HCT116 (cell line): ENCODE measurements around the gene VWA5A.

ENCODE experiments used
- EZH2 ChIP-seq: fragments of 200-600 bp; sonication (generic); IDR thresholded peaks from 2 replicates; pipeline ENCODE4 v1.6.1; 2017; ENCODE audit warnings: antibody characterized with exemption, mixed run types
- POLR2A ChIP-seq: IDR thresholded peaks from 2 replicates; pipeline ENCODE4 v1.7.0; 2011; ENCODE audit warnings: borderline replicate concordance; ENCODE audit not compliant: insufficient read depth, insufficient read length; ENCODE audit errors: extremely low read depth
- RAD21 ChIP-seq: IDR thresholded peaks from 2 replicates; pipeline ENCODE4 v1.6.1; 2012; ENCODE audit warnings: low read depth, mild to moderate bottlenecking
- REST ChIP-seq: IDR thresholded peaks from 2 replicates; pipeline ENCODE4 v1.6.1; 2012; ENCODE audit warnings: low read depth
- ZNF274 ChIP-seq: fragments of 200-500 bp; sonication (Bioruptor generic); IDR thresholded peaks from 2 replicates; pipeline ENCODE4 v1.6.1; 2014; ENCODE audit warnings: mild to moderate bottlenecking, low read depth, low read length, inconsistent platforms
- TF ChIP-seq, protein P1 (sequence below): IDR thresholded peaks from 2 replicates; pipeline ENCODE4 v1.6.1; 2012
- TF ChIP-seq, protein P2 (sequence below), 3 experiments: fragments of 200-600 bp in 1 of 3; sonication (generic) in 1 of 3; IDR thresholded peaks in 2 of 3; conservative IDR thresholded peaks in 1 of 3; 2 replicates each; pipeline ENCODE4 v1.5.1; 2012 to 2017; ENCODE audit warnings: low read depth in 2 of 3, low read length in 2 of 3, antibody characterized with exemption in 1 of 3, borderline replicate concordance in 1 of 3, control low read depth in 1 of 3, mild to moderate bottlenecking in 1 of 3, mixed read lengths in 1 of 3, mixed run types in 1 of 3, moderate library complexity in 1 of 3; ENCODE audit not compliant: insufficient read depth in 1 of 3

DNA sequence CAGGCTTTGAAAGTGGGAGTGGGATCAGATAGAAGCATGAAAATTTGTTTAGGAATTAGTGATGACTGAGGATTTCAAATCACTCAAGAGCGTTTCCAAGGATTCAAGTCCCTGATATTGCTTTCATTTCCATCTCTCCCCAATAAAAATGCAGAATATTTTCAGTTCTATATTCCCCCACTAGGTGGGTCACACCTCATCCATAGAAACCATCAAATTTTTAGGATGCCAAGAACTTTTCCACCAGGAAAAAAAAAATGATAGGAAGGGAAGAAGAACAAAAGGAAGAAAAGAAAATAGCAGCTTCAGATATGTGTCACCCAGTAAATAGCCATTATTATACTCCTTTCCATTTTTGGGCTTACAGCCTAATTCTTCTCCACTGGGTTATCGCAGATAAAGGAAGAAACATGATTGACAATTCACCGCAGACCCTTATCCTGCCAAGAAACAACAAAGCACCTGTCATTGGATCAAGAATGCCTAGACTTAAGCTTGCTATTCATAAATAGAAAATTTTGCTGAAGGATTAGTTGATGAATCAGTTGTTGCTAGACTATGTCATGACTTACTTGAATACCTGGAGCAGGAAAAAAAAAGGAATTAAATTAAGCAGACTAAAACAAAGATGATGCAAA lies 37.6 kb downstream of the VWA5A start:
- TF ChIP-seq, protein P1, sequence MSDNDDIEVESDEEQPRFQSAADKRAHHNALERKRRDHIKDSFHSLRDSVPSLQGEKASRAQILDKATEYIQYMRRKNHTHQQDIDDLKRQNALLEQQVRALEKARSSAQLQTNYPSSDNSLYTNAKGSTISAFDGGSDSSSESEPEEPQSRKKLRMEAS, result no peak
- TF ChIP-seq, protein P2, sequence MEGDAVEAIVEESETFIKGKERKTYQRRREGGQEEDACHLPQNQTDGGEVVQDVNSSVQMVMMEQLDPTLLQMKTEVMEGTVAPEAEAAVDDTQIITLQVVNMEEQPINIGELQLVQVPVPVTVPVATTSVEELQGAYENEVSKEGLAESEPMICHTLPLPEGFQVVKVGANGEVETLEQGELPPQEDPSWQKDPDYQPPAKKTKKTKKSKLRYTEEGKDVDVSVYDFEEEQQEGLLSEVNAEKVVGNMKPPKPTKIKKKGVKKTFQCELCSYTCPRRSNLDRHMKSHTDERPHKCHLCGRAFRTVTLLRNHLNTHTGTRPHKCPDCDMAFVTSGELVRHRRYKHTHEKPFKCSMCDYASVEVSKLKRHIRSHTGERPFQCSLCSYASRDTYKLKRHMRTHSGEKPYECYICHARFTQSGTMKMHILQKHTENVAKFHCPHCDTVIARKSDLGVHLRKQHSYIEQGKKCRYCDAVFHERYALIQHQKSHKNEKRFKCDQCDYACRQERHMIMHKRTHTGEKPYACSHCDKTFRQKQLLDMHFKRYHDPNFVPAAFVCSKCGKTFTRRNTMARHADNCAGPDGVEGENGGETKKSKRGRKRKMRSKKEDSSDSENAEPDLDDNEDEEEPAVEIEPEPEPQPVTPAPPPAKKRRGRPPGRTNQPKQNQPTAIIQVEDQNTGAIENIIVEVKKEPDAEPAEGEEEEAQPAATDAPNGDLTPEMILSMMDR (IDR thresholded peaks at IDR 0.05 in 2 of 3, conservative IDR thresholded peaks at IDR 0.05 in 1 of 3; ENCODE audit: borderline replicate concordance in 1 of 3, insufficient read depth in 1 of 3, low read depth in 2 of 3, low read length in 2 of 3), result peak in 2 of 3 experiments; percentile 5 to 36; a peak in 2 of 6 replicates
- TF ChIP-seq REST (no peak), EZH2 (no peak), RAD21 (no peak), POLR2A (no peak), ZNF274 (no peak)
